Esophagus squamous epithelium (tissue), 4 donors: ENCODE data around the gene NIT2.

Source experiments
- CTCF ChIP-seq, 6 experiments: fragments of 450-650 bp in 4 of 6; fragments of 200-600 bp in 2 of 6; sonication (generic) in 2 of 6; IDR thresholded peaks; one replicate each; pipeline ENCODE4 v1.5.1; 2016 to 2019; ENCODE audit warnings: antibody characterized with exemption in 6 of 6, mild to moderate bottlenecking in 4 of 6, moderate library complexity in 4 of 6
- POLR2A ChIP-seq, 4 donors: fragments of 450-650 bp; IDR thresholded peaks; one replicate each; pipeline ENCODE4 v1.6.1; 2017; ENCODE audit warnings: antibody characterized with exemption in 4 of 4, mild to moderate bottlenecking in 4 of 4, moderate library complexity in 3 of 4

DNA sequence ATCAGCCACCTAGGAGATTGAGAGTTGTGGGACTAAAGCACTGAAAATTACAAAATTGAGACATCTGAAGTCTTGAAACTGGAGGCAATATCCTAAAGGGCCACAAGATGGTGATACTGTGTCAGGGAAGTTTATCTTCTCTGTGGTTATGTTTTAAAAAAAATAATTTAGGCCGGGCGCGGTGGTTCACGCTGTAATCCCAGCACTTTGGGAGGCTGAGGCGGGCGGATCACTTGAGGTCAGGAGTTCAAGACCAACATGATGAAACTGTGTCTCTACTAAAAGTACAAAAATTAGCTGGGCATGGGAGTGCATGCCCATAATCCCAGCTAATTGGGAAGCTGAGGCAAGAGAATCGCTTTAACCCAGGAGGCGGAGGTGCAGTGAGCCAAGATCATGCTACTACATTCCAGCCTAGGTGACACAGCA, 17.9 kb upstream of the NIT2 start:
- TF ChIP-seq CTCF (IDR thresholded peaks at IDR 0.05) = peak; percentile 33 to 79 (median 64)
- TF ChIP-seq POLR2A (IDR thresholded peaks at IDR 0.05) = no peak
